Retinal pigment epithelial cell (primary cell): ENCODE results near the gene TBCCD1.

Source experiments
- DNase-seq: peaks from one replicate; pipeline ENCODE4 v3.0.0-alpha.2; 2010; ENCODE audit warnings: low read depth
- H3K4me3 ChIP-seq: 2 replicates; pipeline ENCODE4 v1.5.1; 2011; ENCODE audit warnings: mild to moderate bottlenecking, low read length, control low read depth, moderate library complexity
- TF ChIP-seq, protein P1 (sequence below): conservative IDR thresholded peaks from 2 replicates; pipeline ENCODE4 v1.5.1; 2011; ENCODE audit warnings: low read depth, low read length, control low read depth, inconsistent platforms

TBCCD1 gene

DNA sequence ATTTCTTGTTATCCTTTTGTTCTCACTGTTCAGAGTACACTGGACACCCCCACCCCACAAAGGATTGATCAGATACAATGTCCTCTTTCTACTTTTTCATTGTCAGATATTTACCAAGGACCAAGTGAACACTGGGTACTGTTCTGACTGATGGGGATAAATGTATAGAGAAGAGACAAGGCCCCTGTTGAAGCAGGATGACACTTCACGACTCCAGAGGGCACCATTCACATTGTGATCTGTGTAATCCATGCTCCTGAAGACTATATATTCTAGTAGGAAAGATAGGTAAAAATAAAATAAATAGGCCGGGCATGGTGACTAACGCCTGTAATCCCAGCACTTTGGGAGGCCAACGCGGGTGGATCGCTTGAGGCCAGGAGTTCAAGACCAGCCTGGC is 15.8 kb downstream of the TBCCD1 start:
- TF ChIP-seq, protein P1, sequence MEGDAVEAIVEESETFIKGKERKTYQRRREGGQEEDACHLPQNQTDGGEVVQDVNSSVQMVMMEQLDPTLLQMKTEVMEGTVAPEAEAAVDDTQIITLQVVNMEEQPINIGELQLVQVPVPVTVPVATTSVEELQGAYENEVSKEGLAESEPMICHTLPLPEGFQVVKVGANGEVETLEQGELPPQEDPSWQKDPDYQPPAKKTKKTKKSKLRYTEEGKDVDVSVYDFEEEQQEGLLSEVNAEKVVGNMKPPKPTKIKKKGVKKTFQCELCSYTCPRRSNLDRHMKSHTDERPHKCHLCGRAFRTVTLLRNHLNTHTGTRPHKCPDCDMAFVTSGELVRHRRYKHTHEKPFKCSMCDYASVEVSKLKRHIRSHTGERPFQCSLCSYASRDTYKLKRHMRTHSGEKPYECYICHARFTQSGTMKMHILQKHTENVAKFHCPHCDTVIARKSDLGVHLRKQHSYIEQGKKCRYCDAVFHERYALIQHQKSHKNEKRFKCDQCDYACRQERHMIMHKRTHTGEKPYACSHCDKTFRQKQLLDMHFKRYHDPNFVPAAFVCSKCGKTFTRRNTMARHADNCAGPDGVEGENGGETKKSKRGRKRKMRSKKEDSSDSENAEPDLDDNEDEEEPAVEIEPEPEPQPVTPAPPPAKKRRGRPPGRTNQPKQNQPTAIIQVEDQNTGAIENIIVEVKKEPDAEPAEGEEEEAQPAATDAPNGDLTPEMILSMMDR = no peak
- no peak for DNase-seq
- H3K4me3 ChIP-seq = no peak overlapping the region

DNA sequence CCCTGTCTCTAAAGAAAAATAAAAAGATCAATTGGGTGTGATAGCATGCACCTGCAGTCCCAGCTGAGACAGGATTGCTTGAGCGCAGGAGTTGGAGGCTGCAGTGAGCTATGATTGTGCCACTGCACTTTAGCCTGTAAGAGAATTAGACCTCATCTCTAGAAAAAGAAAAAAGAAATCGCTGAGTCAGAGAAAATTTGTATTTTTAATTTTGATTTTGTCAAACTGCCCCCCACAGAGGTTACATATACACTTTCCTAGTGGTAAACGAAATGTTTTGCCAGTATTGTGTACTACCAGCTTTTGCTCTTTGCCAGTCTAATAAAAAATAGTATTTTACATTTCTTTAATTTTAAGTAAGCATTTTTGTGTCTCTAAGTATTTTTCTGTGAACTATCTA is 17.6 kb downstream of the TBCCD1 start:
- TF ChIP-seq, protein P1 = no peak
- DNase-seq = no peak
- no peak overlapping the region for H3K4me3 ChIP-seq

DNA sequence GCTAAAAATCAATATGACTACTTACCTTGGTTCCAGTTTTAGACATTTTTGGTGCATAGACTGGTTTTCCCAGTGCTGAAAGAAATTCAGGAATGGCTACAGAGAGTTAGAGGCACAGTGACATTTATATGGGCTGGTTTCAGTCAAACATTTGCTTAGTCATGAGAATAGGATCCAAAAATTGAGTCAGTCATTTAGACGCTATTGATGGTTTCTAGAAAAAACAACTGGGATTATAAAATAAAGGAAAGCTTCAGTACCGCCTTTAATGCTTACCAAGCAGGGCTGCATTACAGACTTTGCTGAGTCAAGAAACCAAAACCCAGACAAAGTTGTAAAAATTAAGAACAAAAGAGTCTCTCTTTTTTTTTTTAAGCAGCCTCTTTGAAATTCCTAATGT is 22.9 kb downstream of the TBCCD1 start, which contains the start of gene CRYGS:
TSS of gene CRYGS (minus strand) at position 100 of the 400 bp plus-strand sequence. CDS start at position 46, 54 bp downstream.
- TF ChIP-seq, protein P1 = no peak
- H3K4me3 ChIP-seq = no peak within 1 kb of the TSS
- DNase-seq = no peak

DNA sequence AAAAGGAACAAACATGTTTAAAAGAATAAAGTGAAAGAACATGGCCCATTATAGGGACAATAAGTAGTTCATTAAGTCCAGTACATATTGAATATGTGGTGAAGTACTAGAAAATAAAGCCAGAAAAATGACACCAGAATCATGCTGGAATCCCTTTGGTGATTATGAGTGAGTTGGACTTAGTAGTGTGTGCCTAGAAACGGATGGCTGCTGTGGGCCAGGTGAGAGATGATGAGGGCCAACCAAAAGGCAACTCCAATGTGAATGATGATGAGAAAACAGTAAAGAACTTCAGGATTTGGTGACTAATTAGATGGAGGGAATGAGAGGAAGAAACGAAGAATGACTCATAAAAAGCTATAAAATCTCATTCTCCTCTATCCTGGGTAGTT is 26.3 kb downstream of the TBCCD1 start:
- no peak for DNase-seq
- no peak overlapping the region for H3K4me3 ChIP-seq
- TF ChIP-seq, protein P1 = no peak

DNA sequence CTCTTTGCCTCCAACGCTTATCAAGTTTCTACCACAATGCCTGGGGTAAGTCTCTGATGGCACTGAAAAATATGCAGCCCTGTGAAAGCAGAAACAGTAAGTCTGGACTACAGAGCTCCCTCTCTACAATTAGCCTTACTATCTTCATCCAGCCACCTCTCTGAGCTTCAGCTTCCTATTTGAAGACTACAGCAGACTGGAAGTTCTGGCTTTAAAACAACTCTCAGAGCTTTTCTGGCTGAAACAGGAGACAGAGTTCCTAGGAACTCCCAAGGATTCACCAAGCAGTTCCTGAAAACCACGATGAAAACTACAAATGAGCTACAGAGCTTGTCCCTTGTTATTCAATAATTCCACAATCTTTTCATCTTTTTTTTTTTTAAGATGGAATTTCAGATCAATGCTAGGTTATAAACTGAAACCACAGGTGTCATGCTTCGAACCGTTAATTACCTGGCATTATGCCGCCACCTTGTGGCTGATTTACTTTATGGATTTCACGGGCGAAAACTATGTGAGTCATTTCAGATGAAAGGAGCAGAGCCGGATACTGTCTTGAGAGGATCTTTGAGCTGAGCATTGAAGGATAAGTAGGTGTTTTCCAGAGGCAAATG is 26.8 kb downstream of the TBCCD1 start:
- DNase-seq = peak; percentile 37
- H3K4me3 ChIP-seq = no peak overlapping the region
- TF ChIP-seq, protein P1 = peak; percentile 64

DNA sequence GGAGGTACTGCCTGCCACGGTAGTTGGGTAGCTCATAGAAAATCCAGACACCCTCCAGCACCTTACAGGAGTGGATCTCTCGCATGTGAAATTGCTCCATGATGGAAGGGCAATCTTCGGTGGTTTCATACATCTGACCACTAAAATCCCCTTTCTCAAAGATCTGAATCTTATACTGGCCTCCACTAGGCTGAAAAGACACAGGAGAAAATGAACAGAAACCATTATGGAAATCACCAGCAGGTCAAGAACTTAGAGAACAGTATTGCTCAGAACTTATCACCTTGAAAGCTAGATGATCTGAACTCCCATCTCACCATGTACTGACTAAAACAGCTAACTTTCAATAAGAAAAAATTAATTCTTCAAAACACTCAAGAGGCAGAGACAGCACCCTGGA is 28.4 kb downstream of the TBCCD1 start:
- no peak for DNase-seq
- TF ChIP-seq, protein P1 = no peak
- no peak overlapping the region for H3K4me3 ChIP-seq
